WTC11 (cell line): ENCODE data around the gene ANKFN1. TPM values are rescaled to one million over a fixed set of nuclear protein-coding genes. Genes with fewer than 3 reads are reported as not detected.
A peak's percentile ranks its signal among the peaks of the same experiment; 100 is the strongest.

Experiments
- ATAC-seq: fragments of 200-7000 bp; cut with Tn5 transposase; 2 replicates; pipeline ENCODE4 v1.10.0; 2021; ENCODE audit warnings: mild to moderate bottlenecking, moderate library complexity
- CTCF ChIA-PET: fragments of 300-600 bp; sonication (Branson Sonifier 250); formaldehyde crosslinking; loops from one replicate; lab custom pipeline; 2021; ENCODE audit warnings: antibody characterized with exemption; lab: Charles Lee
- POLR2A ChIA-PET: fragments of 350-600 bp; sonication (Branson Sonifier 250); formaldehyde crosslinking; loops from one replicate; lab custom pipeline; 2021; ENCODE audit warnings: antibody characterized with exemption; lab: Charles Lee
- DNase-seq: peaks from one replicate; pipeline ENCODE4 v3.0.0; 2021; ENCODE audit warnings: low spot score
- H3K27ac Mint-ChIP-seq: 2 replicates; pipeline ENCODE4 v1.8.0; 2021; ENCODE audit warnings: mixed read lengths
- H3K27me3 Mint-ChIP-seq: 2 replicates; pipeline ENCODE4 v1.8.0; 2021; ENCODE audit warnings: low read depth, mild to moderate bottlenecking, moderate library complexity, mixed read lengths
- H3K36me3 Mint-ChIP-seq: 2 replicates; pipeline ENCODE4 v1.8.0; 2021; ENCODE audit warnings: mixed read lengths
- H3K4me1 Mint-ChIP-seq: 2 replicates; pipeline ENCODE4 v1.8.0; 2022; ENCODE audit warnings: mixed read lengths
- H3K4me3 Mint-ChIP-seq: 2 replicates; pipeline ENCODE4 v1.8.0; 2021; ENCODE audit warnings: mild to moderate bottlenecking, moderate library complexity, mixed read lengths
- H3K9me3 Mint-ChIP-seq: 2 replicates; pipeline ENCODE4 v1.8.0; 2021; ENCODE audit warnings: mixed read lengths
- CREB1 ChIP-seq: sonication (generic); formaldehyde crosslinking; IDR thresholded peaks from 2 replicates; pipeline ENCODE4 v1.8.0; 2023; ENCODE audit warnings: mild to moderate bottlenecking, missing genetic modification reagents
- CTCF ChIP-seq: fragments of 200-600 bp; IDR thresholded peaks from 2 replicates; pipeline ENCODE4 v1.8.0; 2022; ENCODE audit warnings: antibody characterized with exemption
- FOXK1 ChIP-seq: sonication (generic); formaldehyde crosslinking; IDR thresholded peaks from 2 replicates; pipeline ENCODE4 v1.8.0; 2022; ENCODE audit warnings: mild to moderate bottlenecking, moderate library complexity, missing genetic modification reagents
- JUN ChIP-seq: sonication (generic); formaldehyde crosslinking; IDR thresholded peaks from 2 replicates; pipeline ENCODE4 v1.8.0; 2023; ENCODE audit warnings: mild to moderate bottlenecking, missing genetic modification reagents
- MLX ChIP-seq: sonication (generic); formaldehyde crosslinking; IDR thresholded peaks from 2 replicates; pipeline ENCODE4 v1.8.1; 2023; ENCODE audit warnings: mild to moderate bottlenecking, missing genetic modification reagents, moderate library complexity
- MXD4 ChIP-seq: fragments of 250-450 bp; sonication (Bioruptor Pico); IDR thresholded peaks from 2 replicates; pipeline ENCODE4 v1.8.0; 2021; ENCODE audit warnings: mild to moderate bottlenecking, moderate library complexity, borderline replicate concordance
- NR1H2 ChIP-seq: sonication (generic); formaldehyde crosslinking; IDR thresholded peaks from 2 replicates; pipeline ENCODE4 v1.9.0; 2021; ENCODE audit warnings: mild to moderate bottlenecking, moderate library complexity, missing genetic modification reagents
- NR3C1 ChIP-seq: sonication (generic); formaldehyde crosslinking; conservative IDR thresholded peaks from 2 replicates; pipeline ENCODE4 v1.8.1; 2023; ENCODE audit warnings: low read depth, mild to moderate bottlenecking, missing genetic modification reagents
- PREB ChIP-seq: sonication (generic); formaldehyde crosslinking; IDR thresholded peaks from 2 replicates; pipeline ENCODE4 v1.8.1; 2022; ENCODE audit warnings: mild to moderate bottlenecking, missing genetic modification reagents, moderate library complexity, borderline replicate concordance
- SOX15 ChIP-seq: fragments of 250-450 bp; sonication (Bioruptor Pico); IDR thresholded peaks from 2 replicates; pipeline ENCODE4 v1.9.0; 2021; ENCODE audit warnings: mild to moderate bottlenecking
- ZNF232 ChIP-seq: sonication (generic); formaldehyde crosslinking; IDR thresholded peaks from 2 replicates; pipeline ENCODE4 v1.8.0; 2022; ENCODE audit warnings: mild to moderate bottlenecking, missing genetic modification reagents
- ZNF317 ChIP-seq: sonication (generic); formaldehyde crosslinking; IDR thresholded peaks from 2 replicates; pipeline ENCODE4 v1.8.1; 2023; ENCODE audit warnings: low read depth, mild to moderate bottlenecking, moderate library complexity, missing genetic modification reagents, borderline replicate concordance
- ZNF396 ChIP-seq: fragments of 250-450 bp; sonication (Bioruptor Pico); IDR thresholded peaks from 2 replicates; pipeline ENCODE4 v1.8.0; 2021; ENCODE audit warnings: mild to moderate bottlenecking, moderate library complexity, borderline replicate concordance
- ZNF416 ChIP-seq: fragments of 250-450 bp; sonication (Bioruptor Pico); IDR thresholded peaks from 2 replicates; pipeline ENCODE4 v1.9.0; 2021; ENCODE audit warnings: mild to moderate bottlenecking, inconsistent platforms
- ZNF671 ChIP-seq: fragments of 250-450 bp; sonication (Bioruptor Pico); IDR thresholded peaks from 2 replicates; pipeline ENCODE4 v1.8.0; 2021; ENCODE audit warnings: mild to moderate bottlenecking
- total RNA-seq: library from RNA; stranded (reverse); gene quantifications from 3 replicates; pipeline ENCODE4 v1.2.3, GENCODE V29; 2021
- TF ChIP-seq, protein P1 (sequence below): sonication (generic); formaldehyde crosslinking; IDR thresholded peaks from 2 replicates; pipeline ENCODE4 v1.8.1; 2022; ENCODE audit warnings: low read depth, missing genetic modification reagents, borderline replicate concordance
- TF ChIP-seq, protein P2 (sequence below): sonication (generic); formaldehyde crosslinking; IDR thresholded peaks from 2 replicates; pipeline ENCODE4 v1.8.0; 2023; ENCODE audit warnings: missing genetic modification reagents, mild to moderate bottlenecking, borderline replicate concordance
- TF ChIP-seq, protein P3 (sequence below): sonication (generic); formaldehyde crosslinking; IDR thresholded peaks from 2 replicates; pipeline ENCODE4 v1.8.0; 2022; ENCODE audit warnings: mild to moderate bottlenecking, missing genetic modification reagents
- TF ChIP-seq, protein P4 (sequence below): fragments of 250-450 bp; sonication (Bioruptor Pico); IDR thresholded peaks from 2 replicates; pipeline ENCODE4 v1.8.0; 2021; ENCODE audit warnings: mild to moderate bottlenecking
- TF ChIP-seq, protein P5 (sequence below): fragments of 250-450 bp; sonication (Bioruptor Pico); IDR thresholded peaks from 2 replicates; pipeline ENCODE4 v1.9.0; 2021; ENCODE audit warnings: mild to moderate bottlenecking

Gene ANKFN1
- total RNA-seq, 1 experiment from 2014 or later = 0.24 TPM

DNA sequence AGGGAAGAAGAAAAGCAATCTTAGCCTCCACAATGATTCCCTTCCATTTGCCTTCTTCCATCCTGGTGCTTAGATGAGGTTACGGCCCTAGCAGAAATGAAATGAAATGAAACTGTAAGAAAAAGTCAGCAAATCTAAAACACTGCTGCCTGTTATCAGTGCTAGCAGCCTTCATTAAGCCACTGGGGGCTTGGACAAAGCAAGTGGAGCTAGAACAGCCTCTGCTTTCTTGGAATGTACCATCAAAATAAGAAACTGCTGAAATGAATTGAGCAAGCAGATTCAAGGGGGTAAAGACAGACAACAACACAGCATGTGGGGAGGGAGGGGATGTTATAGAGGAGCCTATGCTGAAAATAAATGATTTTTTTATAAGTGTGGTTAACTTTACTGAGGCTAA, 5.1 kb downstream of the ANKFN1 start (continued):
- TF ChIP-seq CREB1 = no peak
- TF ChIP-seq, protein P1, sequence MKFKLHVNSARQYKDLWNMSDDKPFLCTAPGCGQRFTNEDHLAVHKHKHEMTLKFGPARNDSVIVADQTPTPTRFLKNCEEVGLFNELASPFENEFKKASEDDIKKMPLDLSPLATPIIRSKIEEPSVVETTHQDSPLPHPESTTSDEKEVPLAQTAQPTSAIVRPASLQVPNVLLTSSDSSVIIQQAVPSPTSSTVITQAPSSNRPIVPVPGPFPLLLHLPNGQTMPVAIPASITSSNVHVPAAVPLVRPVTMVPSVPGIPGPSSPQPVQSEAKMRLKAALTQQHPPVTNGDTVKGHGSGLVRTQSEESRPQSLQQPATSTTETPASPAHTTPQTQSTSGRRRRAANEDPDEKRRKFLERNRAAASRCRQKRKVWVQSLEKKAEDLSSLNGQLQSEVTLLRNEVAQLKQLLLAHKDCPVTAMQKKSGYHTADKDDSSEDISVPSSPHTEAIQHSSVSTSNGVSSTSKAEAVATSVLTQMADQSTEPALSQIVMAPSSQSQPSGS = no peak
- TF ChIP-seq NR1H2 (CRISPR knock-in tag) = no peak
- no peak for TF ChIP-seq JUN
- no peak for TF ChIP-seq ZNF416 (CRISPR knock-in tag)
- TF ChIP-seq ZNF232 (CRISPR knock-in tag) = no peak
- TF ChIP-seq, all 79 proteins: peak for 0

DNA sequence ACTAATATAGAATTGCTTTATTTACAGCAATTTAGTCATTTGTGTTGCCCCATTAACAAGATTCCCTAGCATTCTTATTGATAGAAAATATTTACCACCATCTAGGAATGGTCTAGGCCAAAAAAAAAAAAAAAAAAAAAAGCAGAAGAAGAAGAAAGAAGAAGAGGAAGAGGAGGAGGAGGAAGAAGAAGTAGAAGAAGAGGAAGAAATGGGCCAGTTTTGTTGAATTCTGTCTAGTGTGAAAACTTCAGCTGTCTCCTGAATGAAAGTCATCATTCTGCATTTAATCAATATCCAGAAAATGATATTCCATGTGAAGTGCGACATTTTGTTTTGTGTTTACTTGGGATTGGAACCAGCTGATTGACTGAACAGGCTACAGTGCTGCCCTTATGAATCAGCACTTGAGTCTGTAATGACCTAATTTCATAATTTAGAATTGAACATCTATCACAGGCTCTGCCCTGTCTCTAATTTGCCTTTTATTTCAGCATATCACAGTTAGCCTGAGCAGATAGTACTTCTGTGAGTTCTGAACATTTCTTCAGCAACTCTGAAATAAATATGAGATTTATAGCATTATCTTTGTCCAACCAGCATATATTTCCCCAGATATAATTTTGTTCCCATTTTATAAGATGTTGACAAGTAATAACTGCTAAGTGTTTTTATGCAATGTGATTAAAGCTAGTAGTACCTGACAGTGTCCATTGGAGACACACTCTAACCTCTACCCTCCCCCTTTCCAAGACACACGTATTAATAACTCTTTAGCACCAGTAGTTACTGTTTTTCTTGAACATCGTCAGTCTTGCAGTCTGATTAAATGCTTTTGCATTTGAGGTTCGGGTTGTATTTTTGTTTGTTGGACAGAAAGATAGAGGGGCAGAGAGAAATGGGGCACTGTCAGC, 5.9 kb downstream of the ANKFN1 start:
- H3K27me3 Mint-ChIP-seq = no peaks in the 10 kb centered on the region
- H3K36me3 Mint-ChIP-seq = no peaks in the 10 kb centered on the region
- H3K4me1 Mint-ChIP-seq = peaks cover 38% of the 10 kb centered on the region
- ATAC-seq (no peak), DNase-seq (no peak)
- ChIA-PET CTCF (no interaction called here), POLR2A (no interaction called here)
- no peak overlapping the region for H3K27ac Mint-ChIP-seq
- TF ChIP-seq ZNF317 (CRISPR knock-in tag) (no peak), ZNF396 (CRISPR knock-in tag) (no peak), FOXK1 (no peak)
- no peak overlapping the region for H3K4me3 Mint-ChIP-seq
- 0 out of 2 replicates have a peak, but pooled peaks cover 3% of the 10 kb centered on the region for H3K9me3 Mint-ChIP-seq

DNA sequence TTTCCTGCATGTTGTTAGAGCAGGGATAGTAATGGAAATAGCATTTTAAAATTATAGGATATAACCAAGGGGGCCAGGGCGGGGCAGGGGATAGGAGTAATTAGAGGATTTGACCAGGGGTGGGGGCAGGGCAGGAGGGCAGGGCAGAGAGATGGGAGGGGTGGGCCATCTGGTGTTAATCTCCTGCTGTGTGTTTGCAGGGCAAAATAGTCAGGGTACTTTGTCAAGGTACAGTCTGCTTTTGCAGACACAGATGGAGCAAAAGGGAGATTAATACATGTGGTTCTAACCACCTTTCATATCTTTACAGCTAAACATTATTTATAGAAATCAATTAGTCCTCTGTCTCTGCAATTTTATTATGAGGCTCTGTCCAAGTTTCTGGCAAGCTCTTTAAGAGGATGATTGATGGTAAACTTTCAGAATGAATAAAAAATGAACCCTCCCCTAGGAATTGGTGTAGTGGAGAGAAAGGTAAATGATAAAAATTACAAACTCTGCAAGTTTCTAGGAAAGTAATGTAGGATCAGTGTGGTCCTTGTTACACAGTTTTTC, 6.6 kb downstream of the ANKFN1 start:
- Mint-ChIP-seq H3K27me3 (no peaks in the 10 kb centered on the region), H3K9me3 (0 out of 2 replicates have a peak, but pooled peaks cover 3% of the 10 kb centered on the region), H3K4me1 (peaks cover 38% of the 10 kb centered on the region), H3K4me3 (no peak overlapping the region), H3K27ac (no peak overlapping the region), H3K36me3 (no peaks in the 10 kb centered on the region)
- ChIA-PET POLR2A (no interaction called here), CTCF (no interaction called here)
- peak; percentile 82 for ATAC-seq
- DNase-seq = no peak
- TF ChIP-seq SOX15 (CRISPR knock-in tag) = no peak
- no peak for TF ChIP-seq PREB (CRISPR knock-in tag)
- TF ChIP-seq, protein P2, sequence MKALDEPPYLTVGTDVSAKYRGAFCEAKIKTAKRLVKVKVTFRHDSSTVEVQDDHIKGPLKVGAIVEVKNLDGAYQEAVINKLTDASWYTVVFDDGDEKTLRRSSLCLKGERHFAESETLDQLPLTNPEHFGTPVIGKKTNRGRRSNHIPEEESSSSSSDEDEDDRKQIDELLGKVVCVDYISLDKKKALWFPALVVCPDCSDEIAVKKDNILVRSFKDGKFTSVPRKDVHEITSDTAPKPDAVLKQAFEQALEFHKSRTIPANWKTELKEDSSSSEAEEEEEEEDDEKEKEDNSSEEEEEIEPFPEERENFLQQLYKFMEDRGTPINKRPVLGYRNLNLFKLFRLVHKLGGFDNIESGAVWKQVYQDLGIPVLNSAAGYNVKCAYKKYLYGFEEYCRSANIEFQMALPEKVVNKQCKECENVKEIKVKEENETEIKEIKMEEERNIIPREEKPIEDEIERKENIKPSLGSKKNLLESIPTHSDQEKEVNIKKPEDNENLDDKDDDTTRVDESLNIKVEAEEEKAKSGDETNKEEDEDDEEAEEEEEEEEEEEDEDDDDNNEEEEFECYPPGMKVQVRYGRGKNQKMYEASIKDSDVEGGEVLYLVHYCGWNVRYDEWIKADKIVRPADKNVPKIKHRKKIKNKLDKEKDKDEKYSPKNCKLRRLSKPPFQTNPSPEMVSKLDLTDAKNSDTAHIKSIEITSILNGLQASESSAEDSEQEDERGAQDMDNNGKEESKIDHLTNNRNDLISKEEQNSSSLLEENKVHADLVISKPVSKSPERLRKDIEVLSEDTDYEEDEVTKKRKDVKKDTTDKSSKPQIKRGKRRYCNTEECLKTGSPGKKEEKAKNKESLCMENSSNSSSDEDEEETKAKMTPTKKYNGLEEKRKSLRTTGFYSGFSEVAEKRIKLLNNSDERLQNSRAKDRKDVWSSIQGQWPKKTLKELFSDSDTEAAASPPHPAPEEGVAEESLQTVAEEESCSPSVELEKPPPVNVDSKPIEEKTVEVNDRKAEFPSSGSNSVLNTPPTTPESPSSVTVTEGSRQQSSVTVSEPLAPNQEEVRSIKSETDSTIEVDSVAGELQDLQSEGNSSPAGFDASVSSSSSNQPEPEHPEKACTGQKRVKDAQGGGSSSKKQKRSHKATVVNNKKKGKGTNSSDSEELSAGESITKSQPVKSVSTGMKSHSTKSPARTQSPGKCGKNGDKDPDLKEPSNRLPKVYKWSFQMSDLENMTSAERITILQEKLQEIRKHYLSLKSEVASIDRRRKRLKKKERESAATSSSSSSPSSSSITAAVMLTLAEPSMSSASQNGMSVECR (CRISPR knock-in tag) = no peak
- no peak for TF ChIP-seq ZNF317 (CRISPR knock-in tag)
- TF ChIP-seq NR3C1 (CRISPR knock-in tag) = no peak
- no peak for TF ChIP-seq MLX (CRISPR knock-in tag)
- TF ChIP-seq ZNF671 (CRISPR knock-in tag) = no peak
- TF ChIP-seq, protein P3, sequence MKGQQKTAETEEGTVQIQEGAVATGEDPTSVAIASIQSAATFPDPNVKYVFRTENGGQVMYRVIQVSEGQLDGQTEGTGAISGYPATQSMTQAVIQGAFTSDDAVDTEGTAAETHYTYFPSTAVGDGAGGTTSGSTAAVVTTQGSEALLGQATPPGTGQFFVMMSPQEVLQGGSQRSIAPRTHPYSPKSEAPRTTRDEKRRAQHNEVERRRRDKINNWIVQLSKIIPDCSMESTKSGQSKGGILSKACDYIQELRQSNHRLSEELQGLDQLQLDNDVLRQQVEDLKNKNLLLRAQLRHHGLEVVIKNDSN (CRISPR knock-in tag) = no peak
- TF ChIP-seq, protein P4, sequence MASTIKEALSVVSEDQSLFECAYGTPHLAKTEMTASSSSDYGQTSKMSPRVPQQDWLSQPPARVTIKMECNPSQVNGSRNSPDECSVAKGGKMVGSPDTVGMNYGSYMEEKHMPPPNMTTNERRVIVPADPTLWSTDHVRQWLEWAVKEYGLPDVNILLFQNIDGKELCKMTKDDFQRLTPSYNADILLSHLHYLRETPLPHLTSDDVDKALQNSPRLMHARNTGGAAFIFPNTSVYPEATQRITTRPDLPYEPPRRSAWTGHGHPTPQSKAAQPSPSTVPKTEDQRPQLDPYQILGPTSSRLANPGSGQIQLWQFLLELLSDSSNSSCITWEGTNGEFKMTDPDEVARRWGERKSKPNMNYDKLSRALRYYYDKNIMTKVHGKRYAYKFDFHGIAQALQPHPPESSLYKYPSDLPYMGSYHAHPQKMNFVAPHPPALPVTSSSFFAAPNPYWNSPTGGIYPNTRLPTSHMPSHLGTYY (CRISPR knock-in tag) = no peak
- no peak for TF ChIP-seq MXD4 (CRISPR knock-in tag)
- TF ChIP-seq, protein P5, sequence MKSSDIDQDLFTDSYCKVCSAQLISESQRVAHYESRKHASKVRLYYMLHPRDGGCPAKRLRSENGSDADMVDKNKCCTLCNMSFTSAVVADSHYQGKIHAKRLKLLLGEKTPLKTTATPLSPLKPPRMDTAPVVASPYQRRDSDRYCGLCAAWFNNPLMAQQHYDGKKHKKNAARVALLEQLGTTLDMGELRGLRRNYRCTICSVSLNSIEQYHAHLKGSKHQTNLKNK (CRISPR knock-in tag) = no peak
- no peak for TF ChIP-seq CTCF
